Embryonic facial prominence (tissue), 1 donor: ENCODE results near the gene MARCHF6.
"Not testable (repeated sequence)": the region's sequence is repeated elsewhere in the genome, so short reads cannot be mapped to it uniquely, and the experiment has no call there.

Source experiments
- DNase-seq: peaks from one replicate; pipeline ENCODE4 v3.0.0-alpha.2; 2016; ENCODE audit errors: extremely low spot score

The MARCHF6 gene

GRCh38 chr5:10353241-10354047, at the start of gene MARCHF6:
MARCHF6 (plus strand) TSS chr5:10353695; CDS start chr5:10353899, 204 bp downstream.
- DNase-seq: peak; percentile 90

GRCh38 chr5:10303699-10304170, 49.8 kb upstream of the MARCHF6 start:
- DNase-seq: no peak

- DNase-seq: no peak
Observed at GRCh38 chr5:10304932-10305331, 48.6 kb upstream of the MARCHF6 start.

GRCh38 chr5:10306114-10306513, 47.4 kb upstream of the MARCHF6 start:
- DNase-seq: no peak

- DNase-seq: no peak
Observed at GRCh38 chr5:10306806-10307205, 46.7 kb upstream of the MARCHF6 start.

- peak; percentile 22 for DNase-seq
Observed at GRCh38 chr5:10307206-10308148, 46.0 kb upstream of the MARCHF6 start, which contains the start of gene CMBL. CMBL (minus strand) TSS chr5:10307902; CDS start chr5:10290762, 17,140 bp downstream.

GRCh38 chr5:10308844-10309243, 44.7 kb upstream of the MARCHF6 start:
- DNase-seq: no peak

GRCh38 chr5:10310066-10310779, 43.3 kb upstream of the MARCHF6 start:
- no peak for DNase-seq

- not testable (repeated sequence) for DNase-seq
Observed at GRCh38 chr5:10310835-10311570, 42.5 kb upstream of the MARCHF6 start.

- no peak for DNase-seq
Observed at GRCh38 chr5:10311595-10312425, 41.7 kb upstream of the MARCHF6 start.

GRCh38 chr5:10315201-10315600, 38.3 kb upstream of the MARCHF6 start:
- no peak for DNase-seq

- no peak for DNase-seq
Observed at GRCh38 chr5:10315824-10316509, 37.5 kb upstream of the MARCHF6 start.

GRCh38 chr5:10317825-10318682, 35.4 kb upstream of the MARCHF6 start:
- no peak for DNase-seq

GRCh38 chr5:10319202-10319851, 34.2 kb upstream of the MARCHF6 start:
- no peak for DNase-seq

GRCh38 chr5:10320793-10321192, 32.7 kb upstream of the MARCHF6 start:
- no peak for DNase-seq

GRCh38 chr5:10321882-10322281, 31.6 kb upstream of the MARCHF6 start:
- DNase-seq: no peak

- no peak for DNase-seq
Observed at GRCh38 chr5:10323588-10324488, 29.7 kb upstream of the MARCHF6 start.
